ENCODE results near the gene ASB1.

DNA sequence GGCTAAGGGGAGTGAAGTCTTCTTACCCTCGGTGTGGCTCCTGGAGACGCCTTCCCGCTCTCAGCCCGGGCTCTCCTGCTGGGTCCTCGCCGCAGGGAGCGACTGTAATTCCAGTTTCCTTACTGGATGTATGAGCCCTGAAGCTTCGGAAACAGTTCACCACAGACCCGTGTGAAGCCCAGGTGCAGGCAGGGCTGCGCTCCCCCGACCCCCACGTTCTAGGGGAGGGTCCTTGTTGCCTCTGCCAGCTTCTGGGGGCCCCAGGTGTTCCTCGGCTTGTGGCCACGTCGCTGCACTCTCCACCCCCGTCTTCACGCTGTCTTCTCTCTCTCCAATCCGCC lies 5.1 kb upstream of the ASB1 start:
- TF ChIP-seq, protein P1, sequence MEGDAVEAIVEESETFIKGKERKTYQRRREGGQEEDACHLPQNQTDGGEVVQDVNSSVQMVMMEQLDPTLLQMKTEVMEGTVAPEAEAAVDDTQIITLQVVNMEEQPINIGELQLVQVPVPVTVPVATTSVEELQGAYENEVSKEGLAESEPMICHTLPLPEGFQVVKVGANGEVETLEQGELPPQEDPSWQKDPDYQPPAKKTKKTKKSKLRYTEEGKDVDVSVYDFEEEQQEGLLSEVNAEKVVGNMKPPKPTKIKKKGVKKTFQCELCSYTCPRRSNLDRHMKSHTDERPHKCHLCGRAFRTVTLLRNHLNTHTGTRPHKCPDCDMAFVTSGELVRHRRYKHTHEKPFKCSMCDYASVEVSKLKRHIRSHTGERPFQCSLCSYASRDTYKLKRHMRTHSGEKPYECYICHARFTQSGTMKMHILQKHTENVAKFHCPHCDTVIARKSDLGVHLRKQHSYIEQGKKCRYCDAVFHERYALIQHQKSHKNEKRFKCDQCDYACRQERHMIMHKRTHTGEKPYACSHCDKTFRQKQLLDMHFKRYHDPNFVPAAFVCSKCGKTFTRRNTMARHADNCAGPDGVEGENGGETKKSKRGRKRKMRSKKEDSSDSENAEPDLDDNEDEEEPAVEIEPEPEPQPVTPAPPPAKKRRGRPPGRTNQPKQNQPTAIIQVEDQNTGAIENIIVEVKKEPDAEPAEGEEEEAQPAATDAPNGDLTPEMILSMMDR (IDR thresholded peaks at IDR 0.05), result no peak
- no peak for TF ChIP-seq ZFX (IDR thresholded peaks at IDR 0.05; ENCODE audit: borderline replicate concordance)
